Midbrain (tissue), 1 donor: Measurements from ENCODE around the gene CRTC1.
A peak's percentile ranks its signal among the peaks of the same experiment; 100 is the strongest.
"Not testable (repeated sequence)": the region's sequence is repeated elsewhere in the genome, so short reads cannot be mapped to it uniquely, and the experiment has no call there.

Source experiments
- DNase-seq: peaks from one replicate; lab custom pipeline; 2025; lab: John Stamatoyannopoulos, UW

CRTC1 gene

DNA sequence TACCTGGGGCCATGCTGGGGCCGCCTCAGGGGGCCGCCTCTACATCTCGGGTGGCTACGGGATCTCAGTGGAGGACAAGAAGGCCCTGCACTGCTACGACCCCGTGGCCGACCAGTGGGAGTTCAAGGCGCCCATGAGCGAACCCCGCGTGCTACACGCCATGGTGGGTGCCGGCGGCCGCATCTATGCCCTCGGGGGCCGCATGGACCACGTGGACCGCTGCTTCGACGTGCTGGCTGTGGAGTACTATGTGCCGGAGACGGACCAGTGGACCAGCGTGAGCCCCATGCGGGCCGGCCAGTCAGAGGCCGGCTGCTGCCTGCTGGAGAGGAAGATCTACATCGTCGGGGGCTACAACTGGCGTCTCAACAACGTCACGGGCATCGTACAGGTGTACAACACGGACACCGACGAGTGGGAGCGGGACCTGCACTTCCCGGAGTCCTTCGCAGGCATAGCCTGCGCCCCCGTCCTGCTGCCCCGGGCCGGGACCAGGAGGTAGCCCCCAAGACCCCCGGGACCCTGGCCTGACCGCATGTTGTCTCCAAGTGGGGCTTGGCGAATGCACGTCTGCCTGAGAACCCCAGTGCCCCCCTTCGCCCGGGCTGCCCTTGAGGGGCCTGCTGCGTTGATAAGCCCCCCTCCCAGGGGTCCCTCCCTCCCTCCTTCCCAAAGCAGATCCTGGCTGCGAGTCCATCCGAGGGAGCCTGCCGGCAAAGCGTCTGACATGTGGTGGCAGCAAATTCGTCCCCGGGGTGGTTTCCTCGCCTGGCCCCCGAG is 14.5 kb upstream of the CRTC1 start:
- DNase-seq = no peak

DNA sequence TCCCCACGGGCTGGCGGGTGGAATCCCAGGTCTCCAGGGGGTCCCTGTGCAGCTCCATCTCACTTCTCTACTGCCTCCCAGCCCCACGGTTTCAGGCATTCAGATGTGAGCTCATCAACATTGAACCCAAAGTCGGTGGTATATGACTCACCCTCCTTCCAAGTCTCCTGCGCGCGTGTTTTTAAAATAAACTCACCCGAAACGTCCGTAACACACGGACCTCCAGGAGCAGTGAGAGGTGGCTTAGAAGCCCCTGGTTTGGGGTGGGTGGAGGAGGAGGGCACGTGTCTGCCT is 14.0 kb upstream of the CRTC1 start:
- no peak for DNase-seq

- no peak for DNase-seq
Observed at GRCh38 chr19:18669883-18670282, 13.6 kb upstream of the CRTC1 start.

DNA sequence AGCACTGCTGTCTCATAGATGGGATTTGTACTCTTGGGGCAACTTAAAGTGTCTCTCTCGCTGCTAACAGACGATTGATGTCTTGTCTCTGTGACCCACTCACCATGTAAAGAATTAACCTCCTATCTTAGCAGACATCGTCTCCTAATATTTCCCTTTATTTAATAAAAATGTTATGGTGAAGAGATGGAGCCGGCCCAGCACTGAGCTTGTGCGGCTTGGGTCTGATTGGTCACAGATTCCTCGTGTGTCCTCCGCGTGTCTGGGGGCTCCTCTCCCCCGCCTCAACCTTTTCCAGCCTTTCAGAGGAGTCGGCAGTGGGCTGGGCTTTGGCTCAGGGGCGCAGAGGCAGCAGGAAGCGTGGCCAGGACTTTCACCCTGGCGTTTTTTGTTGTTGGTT is 13.2 kb upstream of the CRTC1 start:
- no peak for DNase-seq

DNA sequence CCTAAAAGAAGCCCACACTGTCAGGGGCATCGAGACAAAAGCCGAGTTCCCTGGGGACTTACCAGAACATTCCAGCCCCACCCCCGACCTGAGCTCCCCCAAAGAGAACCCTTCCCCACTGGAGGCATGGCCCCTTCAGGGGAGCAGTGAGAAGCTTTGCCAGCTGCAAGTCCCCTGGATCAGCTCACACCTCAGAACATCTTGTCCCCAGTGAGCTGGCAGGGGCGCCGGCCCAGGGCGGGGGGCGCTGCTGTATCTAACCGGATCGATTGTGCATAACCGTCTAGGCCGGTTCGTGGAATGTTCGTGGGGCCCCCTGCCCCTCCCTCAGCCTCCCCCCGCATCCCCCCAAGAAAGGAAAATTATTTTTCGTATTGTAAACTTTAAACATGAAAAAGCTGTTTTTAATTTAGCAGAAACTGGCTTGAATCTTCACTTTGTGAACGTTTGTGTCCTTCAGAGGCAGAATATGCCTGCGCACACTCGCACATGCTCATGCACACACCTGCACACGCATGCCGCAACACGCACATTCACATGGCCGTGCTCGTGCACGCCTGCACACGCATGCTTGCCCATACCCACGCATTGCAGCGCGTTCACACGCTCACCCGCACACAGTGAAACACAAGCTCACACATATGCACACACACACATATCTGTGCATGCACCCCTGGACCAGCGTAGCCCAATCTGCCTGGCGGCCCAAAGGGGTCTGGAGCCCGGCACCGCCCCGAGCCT is 12.0 kb upstream of the CRTC1 start:
- DNase-seq = no peak

GRCh38 chr19:18672044-18672451 is 11.4 kb upstream of the CRTC1 start:
- DNase-seq = no peak

DNA sequence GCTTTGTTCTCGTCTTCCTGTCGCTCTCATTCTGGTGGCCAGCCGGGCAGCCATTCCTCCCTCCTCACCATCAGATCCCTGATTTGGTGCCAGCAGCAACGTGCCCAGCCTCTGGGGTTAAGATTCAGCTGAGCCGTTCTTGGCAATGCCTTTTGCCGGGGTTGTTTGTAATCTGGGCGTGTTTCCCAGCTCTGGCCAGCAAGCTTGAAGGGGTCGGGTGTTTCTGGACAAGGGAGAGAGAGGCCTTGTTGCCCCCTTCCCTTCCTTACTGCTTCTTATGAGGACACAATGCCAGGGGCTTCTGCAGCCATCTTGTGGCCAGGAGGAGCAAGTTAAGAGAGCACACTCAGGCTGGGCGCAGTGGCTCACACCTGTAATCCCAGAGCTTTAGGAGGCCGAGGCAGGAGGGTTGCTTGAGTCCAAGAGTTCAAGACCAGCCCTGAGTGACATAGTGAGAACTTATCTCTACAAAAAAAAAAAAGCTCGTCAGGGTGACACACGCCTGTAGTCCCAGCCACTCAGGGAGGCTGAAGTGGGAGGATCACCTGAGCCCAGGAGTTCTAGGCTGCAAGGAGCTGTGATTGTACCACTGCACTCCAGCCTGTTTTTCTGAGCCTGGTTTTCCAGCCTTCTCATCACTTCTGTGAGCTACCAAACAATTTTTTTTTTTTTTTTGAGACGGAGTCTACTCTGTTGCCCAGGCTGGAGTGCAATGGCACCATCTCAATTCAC is 10.7 kb upstream of the CRTC1 start:
- peak; percentile 41 for DNase-seq

DNA sequence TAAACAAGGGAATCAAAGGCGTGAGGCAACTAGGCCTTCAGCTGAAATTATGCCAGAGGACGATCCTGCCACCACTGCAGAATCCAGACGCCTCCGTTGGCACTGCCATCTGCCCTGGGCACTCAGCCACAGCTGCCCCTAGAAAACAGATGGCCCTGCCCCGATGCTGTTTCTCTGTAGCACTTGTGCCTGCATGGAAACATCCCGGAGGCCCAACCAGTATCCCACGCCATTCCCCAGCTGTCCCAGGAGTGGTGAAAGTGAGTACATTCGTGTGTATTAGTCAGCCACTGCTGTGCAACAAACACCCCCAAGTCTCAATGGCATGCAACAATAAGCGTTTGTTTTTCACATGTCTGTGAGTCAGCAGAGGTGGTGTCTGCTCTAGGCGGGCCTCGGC is 8.9 kb upstream of the CRTC1 start:
- peak; percentile 20 for DNase-seq

- no peak for DNase-seq
Observed at GRCh38 chr19:18675779-18676178, 7.7 kb upstream of the CRTC1 start.

DNA sequence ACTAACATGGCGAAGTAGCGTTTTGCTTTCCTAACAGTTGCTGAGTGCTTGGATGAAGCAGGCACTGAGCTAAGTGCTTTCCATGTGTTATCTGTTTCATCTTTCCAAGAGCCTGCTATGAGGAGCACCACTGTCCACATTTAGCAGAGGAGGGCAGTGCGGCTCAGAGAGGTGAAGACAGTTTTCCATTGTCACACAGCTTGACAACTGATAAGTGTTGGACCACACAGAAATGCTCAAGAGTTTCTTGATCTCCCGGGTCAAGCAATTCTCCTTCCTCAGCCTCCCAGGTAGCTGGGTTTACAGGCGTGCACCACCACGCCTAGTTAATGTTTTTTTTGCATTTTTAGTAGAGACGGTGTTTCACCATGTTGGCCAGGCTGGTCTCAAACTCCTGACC is 6.8 kb upstream of the CRTC1 start:
- no peak for DNase-seq

DNA sequence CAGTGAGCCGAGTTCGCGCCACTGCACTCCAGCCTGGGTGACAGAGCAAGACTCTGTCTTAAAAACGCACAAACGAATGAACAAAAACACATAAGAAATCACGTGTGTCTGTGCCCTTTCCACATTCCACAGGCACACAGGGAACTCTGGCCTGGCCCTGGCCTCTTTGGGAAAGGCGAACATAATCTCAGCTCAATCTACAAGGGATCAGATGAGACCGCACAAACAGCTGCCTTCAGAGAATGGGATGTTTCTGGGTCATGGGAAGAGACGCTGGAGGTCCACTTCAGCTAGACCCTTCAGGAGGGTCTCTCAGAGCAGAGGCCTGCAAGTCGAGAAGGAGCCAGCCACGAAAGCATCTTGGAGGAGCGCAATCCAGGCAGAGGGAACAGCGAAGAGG is 6.3 kb upstream of the CRTC1 start:
- DNase-seq = no peak

- DNase-seq = not testable (repeated sequence)
Observed at GRCh38 chr19:18680148-18680547, 3.3 kb upstream of the CRTC1 start.

DNA sequence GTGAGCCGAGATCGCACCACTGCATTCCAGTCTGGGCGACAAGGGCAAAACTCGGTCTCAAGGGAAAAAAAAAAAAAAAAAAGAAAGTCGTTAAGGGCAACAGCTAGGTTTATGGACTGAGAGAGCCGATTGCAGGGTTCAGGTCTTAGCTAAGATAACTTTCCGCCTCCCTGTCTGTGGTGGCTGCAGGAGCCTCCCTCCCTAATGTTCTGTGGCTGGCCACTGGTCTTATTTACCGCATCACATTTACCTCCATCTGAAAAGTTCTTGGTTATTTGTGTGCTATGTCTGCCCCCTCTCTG is 722 bp upstream of the CRTC1 start:
- DNase-seq = no peak

DNA sequence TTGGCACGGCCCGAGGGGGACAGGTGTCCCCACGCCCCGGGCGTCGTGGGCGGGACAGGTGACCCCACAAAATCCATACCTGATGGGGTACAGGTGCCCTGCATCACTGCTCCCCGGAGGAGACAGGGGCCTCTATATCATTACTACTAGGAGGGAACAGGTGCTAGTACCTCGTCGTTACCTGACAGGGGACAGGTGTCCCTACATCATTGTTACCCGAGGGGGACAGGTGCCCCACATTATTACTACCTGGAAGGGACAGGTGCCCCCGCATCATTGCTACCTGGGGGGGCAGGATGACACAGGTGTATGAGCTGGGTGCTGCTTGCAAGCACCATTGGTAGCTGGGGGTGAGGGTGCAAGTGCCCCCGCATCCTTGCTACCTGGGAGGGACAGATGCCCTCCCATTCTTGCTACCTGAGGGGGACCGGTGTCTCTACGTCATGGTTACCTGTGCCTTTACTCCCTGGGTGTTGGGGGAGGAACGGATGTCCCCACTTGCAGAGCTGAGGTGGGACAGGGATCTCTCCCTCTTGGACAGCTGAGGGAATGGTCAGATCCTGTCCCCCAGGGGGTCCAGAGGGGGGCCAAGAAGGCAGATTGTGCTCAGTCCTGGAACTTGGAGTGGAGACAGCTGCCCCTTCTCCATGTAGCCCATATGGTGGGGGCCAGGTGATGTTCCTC is 620 bp downstream of the CRTC1 start:
- no peak for DNase-seq

DNA sequence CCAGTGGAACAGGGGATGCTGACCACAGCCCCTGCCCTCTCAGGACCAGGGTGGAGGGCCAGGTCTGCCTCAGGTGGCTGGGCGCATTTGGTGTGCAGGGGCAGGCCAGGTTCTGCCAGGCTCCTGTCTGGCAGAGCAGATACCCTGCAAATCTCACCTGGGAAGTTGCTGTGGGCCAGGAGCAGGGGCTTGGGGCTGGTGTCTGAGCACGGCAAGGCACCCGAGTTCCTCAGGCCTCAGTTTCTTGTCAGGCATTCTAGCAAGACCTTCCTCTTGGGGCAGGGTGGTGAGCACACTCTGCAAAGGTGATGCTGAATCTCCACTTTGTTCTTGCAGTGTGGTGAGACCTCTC is 1.1 kb downstream of the CRTC1 start:
- DNase-seq = no peak

GRCh38 chr19:18685597-18686190 is 2.2 kb downstream of the CRTC1 start:
- no peak for DNase-seq

GRCh38 chr19:18687740-18688465 is 4.4 kb downstream of the CRTC1 start:
- no peak for DNase-seq

- no peak for DNase-seq
Observed at GRCh38 chr19:18696023-18696422, 12.5 kb downstream of the CRTC1 start.

DNA sequence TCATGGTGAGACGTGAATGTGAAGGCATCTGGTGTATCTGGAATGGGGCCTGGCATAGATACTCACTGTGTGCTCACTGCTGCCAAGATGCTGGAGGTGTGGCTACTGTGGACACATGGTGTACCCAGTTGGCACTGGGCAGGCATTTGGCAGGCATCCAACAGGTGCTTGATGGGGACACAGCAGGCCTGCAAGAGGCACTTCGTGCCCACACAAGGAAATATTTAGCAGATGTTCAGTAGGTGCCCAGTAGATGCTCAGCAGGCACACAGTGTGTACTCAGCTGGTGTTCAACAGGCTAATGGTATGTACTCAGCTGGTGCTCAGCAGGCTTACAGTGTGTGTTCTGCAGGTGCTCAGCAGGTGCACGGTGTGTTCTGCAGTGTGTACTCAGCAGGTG is 14.2 kb downstream of the CRTC1 start:
- DNase-seq = no peak

DNA sequence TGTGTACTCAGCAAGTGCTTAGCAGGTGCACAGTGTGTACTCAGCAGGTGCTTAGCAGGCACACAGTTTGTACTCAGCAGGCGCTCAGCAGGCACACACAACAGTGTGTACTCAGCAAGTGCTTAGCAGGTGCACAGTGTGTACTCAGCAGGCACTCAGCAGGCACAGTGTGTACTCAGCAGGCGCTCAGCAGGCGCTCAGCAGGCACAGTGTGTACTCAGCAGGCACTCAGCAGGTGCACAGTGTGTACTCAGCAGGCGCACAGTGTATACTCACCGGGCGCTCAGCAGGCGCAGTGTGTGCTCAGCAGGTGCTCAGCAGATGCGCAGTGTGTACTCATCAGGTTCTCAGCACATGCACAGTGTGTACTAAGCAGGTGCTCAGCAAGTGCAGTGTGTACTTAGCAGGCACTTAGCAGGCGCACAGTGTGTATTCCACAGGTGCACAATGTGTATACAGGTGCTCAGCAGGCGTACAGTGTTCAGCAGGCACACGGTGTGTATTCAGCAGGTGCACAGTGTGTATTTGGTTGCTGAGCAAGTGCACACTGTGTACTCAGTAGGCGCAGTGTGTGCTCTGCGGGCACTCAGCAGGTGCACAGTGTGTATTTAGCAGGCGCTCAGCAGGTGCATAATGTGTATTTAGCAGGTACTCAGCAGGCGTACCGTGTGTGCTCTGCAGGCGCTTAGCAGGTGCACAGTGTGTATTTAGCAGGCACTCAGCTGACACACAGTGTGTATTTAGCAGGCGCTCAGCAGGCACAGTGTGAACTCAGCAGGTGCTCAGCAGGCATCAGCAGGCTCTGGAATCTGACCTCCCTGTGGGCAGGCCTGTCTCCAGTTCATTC is 15.1 kb downstream of the CRTC1 start:
- no peak for DNase-seq
